HEK293T (cell line): Measurements from ENCODE around the gene GPATCH2.

ENCODE experiments used
- ARNT ChIP-seq: fragments of 450-650 bp; IDR thresholded peaks from 2 replicates; pipeline ENCODE4 v1.6.1; 2017; ENCODE audit warnings: mild to moderate bottlenecking
- BHLHE40 ChIP-seq: fragments of 450-650 bp; IDR thresholded peaks from 2 replicates; pipeline ENCODE4 v1.6.1; 2016; ENCODE audit warnings: mild to moderate bottlenecking, moderate library complexity, borderline replicate concordance
- CTBP1 ChIP-seq: fragments of 450-650 bp; IDR thresholded peaks from 2 replicates; pipeline ENCODE4 v1.6.1; 2016; ENCODE audit warnings: borderline replicate concordance
- ELF4 ChIP-seq: fragments of 450-650 bp; IDR thresholded peaks from 2 replicates; pipeline ENCODE4 v1.6.1; 2017; ENCODE audit warnings: antibody characterized with exemption
- FOXA1 ChIP-seq: fragments of 450-650 bp; IDR thresholded peaks from 2 replicates; pipeline ENCODE4 v1.6.1; 2016; ENCODE audit warnings: mild to moderate bottlenecking
- FOXK2 ChIP-seq: fragments of 450-650 bp; IDR thresholded peaks from 2 replicates; pipeline ENCODE4 v1.6.1; 2016; ENCODE audit warnings: mild to moderate bottlenecking
- HDGF ChIP-seq: fragments of 450-650 bp; IDR thresholded peaks from 2 replicates; pipeline ENCODE4 v1.6.1; 2017; ENCODE audit warnings: antibody characterized with exemption, borderline replicate concordance
- L3MBTL2 ChIP-seq: fragments of 450-650 bp; conservative IDR thresholded peaks from 2 replicates; pipeline ENCODE4 v1.6.1; 2016; ENCODE audit warnings: mild to moderate bottlenecking
- NFRKB ChIP-seq: fragments of 450-650 bp; IDR thresholded peaks from 2 replicates; pipeline ENCODE4 v1.6.1; 2016; ENCODE audit warnings: mild to moderate bottlenecking, moderate library complexity
- SP1 ChIP-seq: fragments of 450-650 bp; IDR thresholded peaks from 2 replicates; pipeline ENCODE4 v1.6.1; 2017
- SUZ12 ChIP-seq: fragments of 450-650 bp; IDR thresholded peaks from 2 replicates; pipeline ENCODE4 v1.6.1; 2016; ENCODE audit warnings: mild to moderate bottlenecking
- TARDBP ChIP-seq: fragments of 450-650 bp; IDR thresholded peaks from 2 replicates; pipeline ENCODE4 v1.6.1; 2016
- ZNF384 ChIP-seq: fragments of 450-650 bp; IDR thresholded peaks from 2 replicates; pipeline ENCODE4 v1.6.1; 2016

DNA sequence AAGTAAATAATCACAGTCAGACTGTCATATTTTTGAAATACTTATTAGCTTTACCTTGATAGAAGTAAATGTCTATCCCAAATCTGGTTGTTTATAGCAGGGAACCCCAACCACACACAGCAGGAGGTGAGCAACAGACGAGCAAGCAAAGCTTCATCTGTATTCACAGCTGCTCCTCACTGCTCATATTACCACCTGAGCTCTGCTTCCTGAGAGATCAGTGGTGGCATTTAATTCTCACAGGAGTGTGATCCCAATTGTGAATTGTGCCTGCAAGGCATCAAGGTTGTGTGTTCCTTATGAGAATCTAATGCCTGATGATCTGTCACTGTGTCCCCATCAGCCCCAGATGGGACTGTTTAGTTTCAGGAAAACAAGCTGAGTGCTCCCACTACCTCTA lies 104.3 kb downstream of the GPATCH2 start:
- TF ChIP-seq BHLHE40 (no peak), HDGF (no peak), ARNT (no peak), FOXK2 (no peak), SP1 (no peak), ELF4 (no peak), TARDBP (no peak), FOXA1 (no peak), L3MBTL2 (no peak), CTBP1 (no peak), NFRKB (no peak), ZNF384 (no peak), SUZ12 (no peak)
